Measurements from ENCODE around the gene RSL24D1. TPM values are rescaled to one million over a fixed set of nuclear protein-coding genes. Genes with fewer than 3 reads are reported as not detected.

The RSL24D1 gene
- total RNA-seq, result 47.0 TPM
- long read RNA-seq, transcript RSL24D1-201 (6 exons, 2,015 nt), result major isoform, 92 of 95 reads
- long read RNA-seq, partial matches to known transcripts, result 2 of 95 reads
- long read RNA-seq, other reads (novel, unspliced or antisense), result 1 of 95 reads

- DNase-seq (peak; percentile 97), ATAC-seq (peak; percentile 100)
- intact Hi-C loops (cut with micrococcal nuclease), result no loop called here
These were observed at the start of gene RSL24D1 for GRCh38 chr15:55196458-55197361. Gene RSL24D1, minus strand, starts transcription at chr15:55196941. Its CDS starts 51 bp downstream, at chr15:55196890.

- DNase-seq, result no peak
- no peak for ATAC-seq
- intact Hi-C loops (cut with micrococcal nuclease), result no loop called here
These were observed 48.3 kb upstream of the RSL24D1 start for GRCh38 chr15:55245059-55245458.

- no peak for DNase-seq
- no peak for ATAC-seq
- intact Hi-C loops (cut with micrococcal nuclease), result no loop called here
These were observed 45.1 kb upstream of the RSL24D1 start for GRCh38 chr15:55241891-55242290.

- ATAC-seq, result no peak
- intact Hi-C loops (cut with micrococcal nuclease), result no loop called here
These were observed 44.4 kb upstream of the RSL24D1 start for GRCh38 chr15:55241186-55241585.

GRCh38 chr15:55240125-55240760 is 43.5 kb upstream of the RSL24D1 start:
- intact Hi-C loops (cut with micrococcal nuclease), result no loop called here
- no peak for ATAC-seq

More at GRCh38 chr15:55241186-55241585, 44.4 kb upstream of the RSL24D1 start:
- DNase-seq, result no peak

GRCh38 chr15:55239440-55240124 is 42.8 kb upstream of the RSL24D1 start:
- DNase-seq, result no peak
- intact Hi-C loops (cut with micrococcal nuclease), result no loop called here
- ATAC-seq, result no peak

More at GRCh38 chr15:55240125-55240760, 43.5 kb upstream of the RSL24D1 start:
- no peak for DNase-seq

- ATAC-seq (no peak), DNase-seq (no peak)
- intact Hi-C loops (cut with micrococcal nuclease), result no loop called here
These were observed 42.1 kb upstream of the RSL24D1 start for GRCh38 chr15:55238877-55239276.

GRCh38 chr15:55237219-55238130 is 40.7 kb upstream of the RSL24D1 start:
- intact Hi-C loops (cut with micrococcal nuclease), result no loop called here
- ATAC-seq (no peak), DNase-seq (no peak)

- no peak for DNase-seq
- intact Hi-C loops (cut with micrococcal nuclease), result no loop called here
- no peak for ATAC-seq
These were observed 38.9 kb upstream of the RSL24D1 start for GRCh38 chr15:55235546-55236036.

- no peak for ATAC-seq
- intact Hi-C loops (cut with micrococcal nuclease), result no loop called here
- DNase-seq, result no peak
These were observed 38.0 kb upstream of the RSL24D1 start for GRCh38 chr15:55234800-55235104.

- DNase-seq, result no peak
- intact Hi-C loops (cut with micrococcal nuclease), result no loop called here
- no peak for ATAC-seq
These were observed 37.5 kb upstream of the RSL24D1 start for GRCh38 chr15:55234104-55234799.

GRCh38 chr15:55231455-55231854 is 34.7 kb upstream of the RSL24D1 start:
- DNase-seq (no peak), ATAC-seq (no peak)
- intact Hi-C loops (cut with micrococcal nuclease), result no loop called here

GRCh38 chr15:55230953-55231352 is 34.2 kb upstream of the RSL24D1 start:
- intact Hi-C loops (cut with micrococcal nuclease), result no loop called here
- DNase-seq (no peak), ATAC-seq (no peak)

- DNase-seq, result no peak
- ATAC-seq, result no peak
- intact Hi-C loops (cut with micrococcal nuclease), result no loop called here
These were observed 33.4 kb upstream of the RSL24D1 start for GRCh38 chr15:55230051-55230670.

GRCh38 chr15:55226127-55226526 is 29.4 kb upstream of the RSL24D1 start:
- ATAC-seq (no peak), DNase-seq (no peak)
- intact Hi-C loops (cut with micrococcal nuclease), result no loop called here

- intact Hi-C loops (cut with micrococcal nuclease), result no loop called here
- DNase-seq, result no peak
- no peak for ATAC-seq
These were observed 28.2 kb upstream of the RSL24D1 start for GRCh38 chr15:55224892-55225291.

GRCh38 chr15:55222588-55222987 is 25.8 kb upstream of the RSL24D1 start:
- no peak for ATAC-seq
- DNase-seq, result no peak
- intact Hi-C loops (cut with micrococcal nuclease), result no loop called here

Measured in left ventricle myocardium superior (tissue), 1 donor.